GM18511 (cell line): ENCODE results near the gene ACSM6.
"Not testable (repeated sequence)": the region's sequence is repeated elsewhere in the genome, so short reads cannot be mapped to it uniquely, and the experiment has no call there.

Source experiments
- ATAC-seq: cut with Tn5 transposase; IDR thresholded peaks from one replicate; pipeline ENCODE4 v1.9.1; 2021; ENCODE audit warnings: mild to moderate bottlenecking, moderate library complexity; ENCODE audit not compliant: unreplicated experiment

Gene ACSM6

GRCh38 chr10:95214793-95215192 is 20.8 kb downstream of the ACSM6 start:
- peak; percentile 96 for ATAC-seq

DNA sequence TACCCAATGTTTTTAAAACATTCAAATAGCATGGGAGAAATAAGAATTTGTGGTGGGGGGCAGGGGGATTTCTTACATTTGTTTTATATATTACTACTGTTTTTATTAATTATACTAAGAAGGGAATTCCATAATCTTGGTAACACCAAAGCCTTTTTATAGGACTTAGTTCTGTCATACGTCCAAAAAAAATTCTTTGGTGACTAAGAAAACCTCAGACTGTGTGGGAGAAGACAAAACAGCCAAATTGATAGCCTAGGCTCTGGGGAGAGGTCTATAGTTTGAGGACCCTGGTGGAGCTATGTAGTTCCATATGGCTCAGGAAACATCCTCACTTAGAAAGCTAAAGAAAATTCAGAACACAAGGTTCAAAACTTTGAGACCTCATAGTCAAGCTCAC is 23.4 kb downstream of the ACSM6 start:
- ATAC-seq = no peak

DNA sequence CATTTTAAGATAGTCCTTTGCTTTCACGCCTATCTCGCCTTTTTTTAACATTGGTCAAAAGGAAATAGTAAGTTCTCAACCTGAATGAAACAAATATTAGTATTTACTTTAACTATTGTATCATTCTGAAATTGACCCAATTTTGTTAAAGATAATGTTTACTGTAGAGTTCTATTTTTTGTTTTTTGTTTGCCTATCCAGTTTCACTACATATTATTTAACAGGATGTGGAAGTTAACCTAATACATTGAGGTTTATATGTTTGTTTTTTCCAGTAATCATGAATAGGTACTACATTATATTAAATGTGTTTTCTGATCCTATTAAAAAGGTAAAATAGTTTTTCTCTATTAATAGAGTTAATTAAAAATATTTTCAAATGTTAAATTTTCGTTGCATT is 26.5 kb downstream of the ACSM6 start:
- no peak for ATAC-seq

GRCh38 chr10:95221124-95221523 is 27.1 kb downstream of the ACSM6 start:
- ATAC-seq = no peak

DNA sequence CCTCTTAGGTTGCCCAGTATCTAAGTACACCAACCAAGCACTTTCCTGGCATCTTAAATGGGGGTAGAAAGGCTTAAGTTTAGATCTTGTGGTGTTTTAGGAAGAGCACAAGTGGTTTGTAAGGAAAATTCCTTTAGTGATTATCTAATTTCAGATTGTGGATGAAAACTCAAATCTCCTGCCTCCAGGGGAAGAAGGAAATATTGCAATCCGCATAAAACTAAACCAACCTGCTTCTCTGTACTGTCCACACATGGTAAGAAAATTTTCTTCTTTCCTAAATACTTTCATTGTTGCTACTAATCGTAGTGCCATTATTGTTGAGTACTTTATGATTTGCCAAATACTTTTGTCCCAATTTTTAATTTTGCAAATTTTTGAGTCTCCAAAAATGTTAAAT is 31.1 kb downstream of the ACSM6 start:
- ATAC-seq = no peak

GRCh38 chr10:95228934-95229723 is 35.1 kb downstream of the ACSM6 start:
- ATAC-seq = not testable (repeated sequence)

- no peak for ATAC-seq
Observed at GRCh38 chr10:95229724-95230627, 35.9 kb downstream of the ACSM6 start.

DNA sequence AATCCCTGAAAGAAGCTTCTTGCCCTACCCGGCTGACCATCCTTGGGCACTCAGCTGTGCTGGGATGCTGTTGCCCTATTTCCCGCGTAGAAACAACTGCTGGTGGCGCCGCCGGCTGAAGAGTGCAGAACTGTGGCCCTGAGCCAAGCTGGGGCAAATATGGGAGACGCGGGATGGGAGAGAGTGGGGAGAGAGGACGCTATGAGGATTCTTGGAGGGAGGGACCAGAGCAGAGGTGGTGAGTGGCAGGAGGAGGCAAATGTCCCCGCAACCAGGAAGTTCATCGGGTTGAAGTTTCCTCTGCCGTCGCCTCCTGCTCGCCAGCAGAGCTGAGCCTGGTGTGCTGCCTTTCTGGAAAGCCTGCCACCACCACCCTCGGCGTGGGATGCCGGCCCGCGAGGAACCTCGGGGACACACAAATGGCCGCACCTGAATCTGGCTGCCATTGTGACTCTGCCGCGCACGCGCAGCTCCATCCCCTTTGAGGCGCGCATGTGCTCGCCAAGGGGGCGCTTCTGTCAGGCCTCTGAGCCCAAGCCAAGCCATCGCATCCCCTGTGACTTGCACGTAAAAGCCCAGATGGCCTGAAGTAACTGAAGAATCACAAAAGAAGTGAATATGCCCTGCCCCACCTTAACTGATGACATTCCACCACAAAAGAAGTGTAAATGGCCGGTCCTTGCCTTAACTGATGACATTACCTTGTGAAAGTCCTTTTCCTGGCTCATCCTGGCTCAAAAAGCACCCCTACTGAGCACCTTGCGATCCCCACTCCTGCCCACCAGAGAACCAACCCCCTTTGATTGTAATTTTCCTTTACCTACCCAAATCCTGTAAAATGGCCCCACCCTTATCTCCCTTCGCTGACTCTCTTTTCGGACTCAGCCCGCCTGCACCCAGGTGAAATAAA is 36.9 kb downstream of the ACSM6 start:
- ATAC-seq = not testable (repeated sequence)

DNA sequence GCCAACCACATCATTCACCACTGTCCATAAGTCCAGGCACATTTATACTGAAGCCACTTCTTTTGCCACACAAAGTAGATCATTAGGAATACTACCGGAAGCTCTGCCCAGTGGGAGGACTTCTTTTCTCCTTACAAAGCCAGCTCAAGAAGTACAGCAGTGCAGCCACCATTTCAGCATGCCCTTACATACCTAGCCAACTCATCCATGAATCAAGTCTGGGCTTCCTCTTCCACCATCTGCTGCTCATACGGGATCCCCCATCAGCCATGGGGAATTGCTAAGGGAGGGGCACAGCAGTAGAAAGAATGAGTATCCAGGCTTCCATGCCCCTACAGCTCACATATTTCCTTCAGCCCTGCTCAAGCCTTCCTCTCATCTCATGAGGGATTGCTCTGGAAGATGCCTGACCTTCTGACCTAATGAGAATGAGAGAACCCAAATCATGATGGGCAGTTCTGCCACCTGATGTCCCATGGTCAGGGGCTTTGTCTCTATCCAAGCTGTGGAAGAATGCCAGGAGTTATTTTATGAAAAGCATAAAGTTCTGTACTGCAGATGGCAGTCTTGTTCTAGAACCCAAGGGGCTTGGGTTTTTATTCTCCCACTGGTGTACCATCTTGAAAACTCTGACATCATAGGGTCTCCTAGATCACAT is 39.5 kb downstream of the ACSM6 start:
- ATAC-seq = no peak

- ATAC-seq = no peak
Observed at GRCh38 chr10:95234951-95235350, 40.9 kb downstream of the ACSM6 start.

- no peak for ATAC-seq
Observed at GRCh38 chr10:95235676-95236067, 41.6 kb downstream of the ACSM6 start.

DNA sequence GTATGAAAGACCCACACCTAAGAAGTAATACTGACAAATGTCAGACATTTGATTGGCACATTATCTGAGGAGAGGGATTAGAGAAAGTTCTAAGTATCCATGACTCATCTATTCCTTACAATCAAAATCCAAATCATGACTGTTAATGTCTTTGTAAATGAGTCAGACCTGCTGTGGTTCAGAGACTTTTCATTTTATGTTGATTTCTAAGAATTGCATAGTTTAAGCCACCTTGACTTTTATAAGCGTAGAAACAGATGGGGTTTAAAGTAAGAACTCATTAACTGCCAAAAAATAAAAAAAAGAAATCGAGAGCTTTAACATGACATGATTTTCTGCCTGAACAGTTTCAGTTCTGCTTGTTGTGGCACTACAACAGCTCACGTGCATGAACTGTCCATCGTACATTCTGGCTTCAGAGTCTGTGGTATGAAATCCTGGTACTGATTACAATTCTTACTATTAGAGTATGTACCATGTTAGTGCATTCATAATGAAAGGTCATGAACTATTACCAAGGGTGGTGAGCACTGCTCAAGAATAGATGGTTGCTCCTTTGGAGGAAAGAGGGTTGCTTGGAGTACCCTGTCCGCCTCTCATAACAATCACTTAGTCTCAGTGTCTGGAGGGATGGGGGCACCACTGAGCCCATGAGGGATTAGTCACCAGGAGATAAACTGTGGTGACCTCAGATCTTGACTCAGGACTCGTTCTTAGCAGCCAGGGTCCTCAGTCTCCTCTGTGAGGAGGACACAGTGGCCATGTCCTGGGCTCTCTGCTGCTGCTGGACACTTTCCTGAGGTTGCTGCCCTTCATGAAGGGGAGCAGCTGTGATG is 42.2 kb downstream of the ACSM6 start:
- peak; percentile 97 for ATAC-seq

- no peak for ATAC-seq
Observed at GRCh38 chr10:95237376-95238170, 43.5 kb downstream of the ACSM6 start.

DNA sequence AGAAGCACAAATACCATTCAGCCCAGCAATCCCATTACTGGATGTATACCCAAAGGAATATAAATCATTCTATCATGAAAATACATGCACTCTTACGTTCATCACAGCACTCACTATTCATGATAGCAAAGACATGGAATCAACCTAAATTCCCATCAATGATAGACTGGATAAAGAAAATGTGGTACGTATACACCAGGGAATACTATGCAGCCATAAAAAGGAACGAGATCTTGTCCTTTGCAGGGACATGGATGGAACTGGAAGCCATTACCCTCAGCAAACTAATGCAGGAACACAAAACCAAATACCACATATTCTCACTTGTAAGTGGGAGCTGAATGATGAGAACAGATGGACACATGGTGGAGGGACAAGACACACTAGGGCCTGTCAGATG is 46.1 kb downstream of the ACSM6 start:
- not testable (repeated sequence) for ATAC-seq

DNA sequence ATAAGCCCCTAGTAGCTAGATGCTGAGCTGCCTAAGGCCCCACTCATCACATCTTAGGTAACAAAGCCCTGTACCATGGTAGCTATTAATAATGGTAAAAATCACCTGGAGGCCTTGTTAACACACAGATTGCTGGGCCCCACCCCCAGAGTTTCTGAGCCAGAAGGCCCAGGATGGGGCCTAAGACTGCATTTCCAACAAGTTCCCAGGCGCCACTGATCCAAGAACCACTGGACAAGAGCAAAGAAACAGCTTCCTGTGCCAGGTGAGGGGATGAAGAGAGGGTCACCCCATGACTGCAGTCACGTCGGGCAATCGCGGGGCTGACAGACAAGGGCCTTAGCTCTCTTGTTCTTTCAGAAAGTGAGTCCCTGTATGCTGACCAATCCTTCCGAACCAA is 46.8 kb downstream of the ACSM6 start:
- no peak for ATAC-seq

- ATAC-seq = no peak
Observed at GRCh38 chr10:95241533-95241932, 47.5 kb downstream of the ACSM6 start.

GRCh38 chr10:95242581-95243317 is 48.7 kb downstream of the ACSM6 start:
- no peak for ATAC-seq

DNA sequence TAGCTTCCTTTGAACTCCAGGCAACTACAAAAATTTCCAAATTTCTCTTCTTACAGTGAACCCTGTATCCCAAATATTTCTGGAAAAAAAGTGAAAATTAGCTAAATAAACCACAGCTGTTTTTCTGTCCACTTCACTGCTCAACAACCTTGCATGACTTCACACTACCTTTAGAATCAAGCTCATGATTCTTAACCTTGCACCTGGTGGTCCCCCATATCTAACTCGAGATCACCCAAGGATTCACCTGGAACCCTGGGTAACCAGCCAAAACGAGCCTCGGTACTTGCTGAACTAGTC is 49.2 kb downstream of the ACSM6 start:
- no peak for ATAC-seq
